IPS-20b (cell line): ENCODE measurements around the gene TTLL1.
"Not testable (repeated sequence)": the region's sequence is repeated elsewhere in the genome, so short reads cannot be mapped to it uniquely, and the experiment has no call there.

Experiments used
- H3K27ac ChIP-seq: one replicate; pipeline ENCODE4 v1.5.1; 2013; ENCODE audit warnings: low read length
- H3K27me3 ChIP-seq: 2 replicates; pipeline ENCODE4 v1.6.1; 2013; ENCODE audit warnings: mild to moderate bottlenecking, low read length, inconsistent platforms; ENCODE audit not compliant: insufficient read depth
- H3K36me3 ChIP-seq: 2 replicates; pipeline ENCODE4 v1.6.1; 2013; ENCODE audit warnings: low read depth, mild to moderate bottlenecking, inconsistent platforms, low read length, moderate library complexity; ENCODE audit not compliant: insufficient read depth
- H3K4me1 ChIP-seq: 2 replicates; pipeline ENCODE4 v1.6.1; 2013; ENCODE audit warnings: mild to moderate bottlenecking, control low read depth, inconsistent platforms, low read length, moderate library complexity; ENCODE audit not compliant: insufficient read depth
- H3K4me3 ChIP-seq: 2 replicates; pipeline ENCODE4 v1.5.1; 2013; ENCODE audit warnings: mild to moderate bottlenecking, low read length, inconsistent platforms
- H3K9ac ChIP-seq: 2 replicates; pipeline ENCODE4 v1.6.1; 2013; ENCODE audit warnings: low read depth, mild to moderate bottlenecking, inconsistent platforms, low read length, moderate library complexity
- H3K9me3 ChIP-seq: 2 replicates; pipeline ENCODE4 v1.6.1; 2013; ENCODE audit warnings: mild to moderate bottlenecking, low read depth, low read length, inconsistent platforms; ENCODE audit not compliant: insufficient read depth

The TTLL1 gene

GRCh38 chr22:43109511-43109910 is 20.3 kb upstream of the TTLL1 start:
- Histone ChIP-seq H3K36me3 (no peaks in the 10 kb centered on the region), H3K9me3 (no peaks in the 10 kb centered on the region), H3K9ac (no peak overlapping the region), H3K4me1 (peaks cover 6% of the 10 kb centered on the region; the same call in 1 of the 2 replicates), H3K27me3 (peaks cover 59% of the 10 kb centered on the region), H3K4me3 (no peak overlapping the region; the same call in 1 of the 2 replicates), H3K27ac (no peak overlapping the region)

- peaks cover 29% of the 10 kb centered on the region for H3K27me3 ChIP-seq
- no peaks in the 10 kb centered on the region for H3K9me3 ChIP-seq
- H3K4me1 ChIP-seq = no peaks in the 10 kb centered on the region; the same call in 1 of the 2 replicates
- H3K4me3 ChIP-seq = no peak overlapping the region
- no peaks in the 10 kb centered on the region for H3K36me3 ChIP-seq
- H3K27ac ChIP-seq = no peak overlapping the region
- no peak overlapping the region for H3K9ac ChIP-seq
Measured at GRCh38 chr22:43106302-43106701, 17.1 kb upstream of the TTLL1 start.

GRCh38 chr22:43104950-43105349 is 15.8 kb upstream of the TTLL1 start:
- not testable (repeated sequence) for H3K27ac ChIP-seq, H3K9me3 ChIP-seq, H3K9ac ChIP-seq, H3K36me3 ChIP-seq, H3K4me1 ChIP-seq, H3K4me3 ChIP-seq
- peaks cover 15% of the 10 kb centered on the region for H3K27me3 ChIP-seq

GRCh38 chr22:43104056-43104625 is 14.9 kb upstream of the TTLL1 start:
- not testable (repeated sequence) for H3K36me3 ChIP-seq, H3K27me3 ChIP-seq, H3K9ac ChIP-seq, H3K4me3 ChIP-seq, H3K4me1 ChIP-seq, H3K9me3 ChIP-seq, H3K27ac ChIP-seq

- no peaks in the 10 kb centered on the region for H3K27me3 ChIP-seq
- no peak overlapping the region for H3K27ac ChIP-seq
- H3K4me3 ChIP-seq = no peak overlapping the region
- peaks cover 6% of the 10 kb centered on the region; the same call in 1 of the 2 replicates for H3K9me3 ChIP-seq
- no peak overlapping the region for H3K9ac ChIP-seq
- no peaks in the 10 kb centered on the region for H3K4me1 ChIP-seq
- H3K36me3 ChIP-seq = no peaks in the 10 kb centered on the region
Measured at GRCh38 chr22:43101306-43101705, 12.1 kb upstream of the TTLL1 start.

GRCh38 chr22:43100225-43100624 is 11.0 kb upstream of the TTLL1 start:
- Histone ChIP-seq H3K4me3 (no peak overlapping the region), H3K9ac (no peak overlapping the region), H3K27ac (no peak overlapping the region), H3K36me3 (no peaks in the 10 kb centered on the region), H3K4me1 (no peaks in the 10 kb centered on the region), H3K9me3 (peaks cover 7% of the 10 kb centered on the region; the same call in 1 of the 2 replicates), H3K27me3 (no peaks in the 10 kb centered on the region)

GRCh38 chr22:43099095-43099494 is 9.9 kb upstream of the TTLL1 start:
- Histone ChIP-seq H3K36me3 (no peaks in the 10 kb centered on the region), H3K9ac (no peak overlapping the region), H3K4me1 (no peaks in the 10 kb centered on the region), H3K9me3 (peaks cover 7% of the 10 kb centered on the region; the same call in 1 of the 2 replicates), H3K27ac (no peak overlapping the region), H3K27me3 (no peaks in the 10 kb centered on the region), H3K4me3 (no peak overlapping the region)

- Histone ChIP-seq H3K27ac (no peak overlapping the region), H3K9ac (no peak overlapping the region), H3K36me3 (no peaks in the 10 kb centered on the region), H3K27me3 (no peaks in the 10 kb centered on the region), H3K9me3 (peaks cover 7% of the 10 kb centered on the region; the same call in 1 of the 2 replicates), H3K4me3 (no peak overlapping the region), H3K4me1 (no peaks in the 10 kb centered on the region)
Measured at GRCh38 chr22:43098356-43098755, 9.2 kb upstream of the TTLL1 start.

GRCh38 chr22:43096420-43096819 is 7.2 kb upstream of the TTLL1 start:
- H3K27me3 ChIP-seq = no peaks in the 10 kb centered on the region
- H3K4me1 ChIP-seq = no peaks in the 10 kb centered on the region
- peaks cover 7% of the 10 kb centered on the region; the same call in 1 of the 2 replicates for H3K9me3 ChIP-seq
- no peaks in the 10 kb centered on the region for H3K36me3 ChIP-seq
- H3K27ac ChIP-seq = no peak overlapping the region
- H3K4me3 ChIP-seq = no peak overlapping the region
- no peak overlapping the region for H3K9ac ChIP-seq

GRCh38 chr22:43094551-43094950 is 5.4 kb upstream of the TTLL1 start:
- H3K27ac ChIP-seq = no peak overlapping the region
- H3K9me3 ChIP-seq = peaks cover 7% of the 10 kb centered on the region; the same call in 1 of the 2 replicates

GRCh38 chr22:43094085-43094484 is 4.9 kb upstream of the TTLL1 start:
- H3K27me3 ChIP-seq = no peaks in the 10 kb centered on the region
- H3K9ac ChIP-seq = no peak overlapping the region
- peaks cover 7% of the 10 kb centered on the region; the same call in 1 of the 2 replicates for H3K9me3 ChIP-seq
- no peak overlapping the region for H3K4me3 ChIP-seq
- no peaks in the 10 kb centered on the region for H3K36me3 ChIP-seq
- H3K27ac ChIP-seq = no peak overlapping the region
- H3K4me1 ChIP-seq = no peaks in the 10 kb centered on the region

More at GRCh38 chr22:43094551-43094950, 5.4 kb upstream of the TTLL1 start:
- no peaks in the 10 kb centered on the region for H3K27me3 ChIP-seq
- no peaks in the 10 kb centered on the region for H3K36me3 ChIP-seq
- no peak overlapping the region for H3K4me3 ChIP-seq
- H3K4me1 ChIP-seq = no peaks in the 10 kb centered on the region
- H3K9ac ChIP-seq = no peak overlapping the region

GRCh38 chr22:43092085-43092484 is 2.9 kb upstream of the TTLL1 start:
- H3K9ac ChIP-seq = no peak overlapping the region
- H3K27ac ChIP-seq = no peak overlapping the region
- no peaks in the 10 kb centered on the region for H3K27me3 ChIP-seq
- peaks cover 7% of the 10 kb centered on the region; the same call in 1 of the 2 replicates for H3K9me3 ChIP-seq
- no peaks in the 10 kb centered on the region for H3K4me1 ChIP-seq
- H3K36me3 ChIP-seq = no peaks in the 10 kb centered on the region
- no peak overlapping the region for H3K4me3 ChIP-seq
